HEK293 (cell line): Measurements from ENCODE around the gene KDSR.
A peak's percentile ranks its signal among the peaks of the same experiment; 100 is the strongest.

Source experiments
- OSR2 ChIP-seq: fragments of 450-650 bp; formaldehyde crosslinking; IDR thresholded peaks from 2 replicates; pipeline ENCODE4 v1.5.1; 2016; ENCODE audit warnings: missing biosample characterization, missing genetic modification characterization
- PRDM10 ChIP-seq: fragments of 450-650 bp; formaldehyde crosslinking; IDR thresholded peaks from 2 replicates; pipeline ENCODE4 v1.5.1; 2016; ENCODE audit warnings: missing biosample characterization, missing genetic modification characterization
- PRDM2 ChIP-seq: fragments of 450-650 bp; formaldehyde crosslinking; IDR thresholded peaks from 2 replicates; pipeline ENCODE4 v1.5.1; 2016; ENCODE audit warnings: missing biosample characterization, missing genetic modification characterization, borderline replicate concordance
- PRDM4 ChIP-seq: fragments of 450-650 bp; formaldehyde crosslinking; IDR thresholded peaks from 2 replicates; pipeline ENCODE4 v1.5.1; 2017; ENCODE audit warnings: missing biosample characterization, missing genetic modification characterization
- REPIN1 ChIP-seq: fragments of 450-650 bp; formaldehyde crosslinking; IDR thresholded peaks from 2 replicates; pipeline ENCODE4 v1.5.1; 2017; ENCODE audit warnings: missing biosample characterization, missing genetic modification characterization, low read depth
- SCRT1 ChIP-seq: fragments of 450-650 bp; formaldehyde crosslinking; IDR thresholded peaks from 2 replicates; pipeline ENCODE4 v1.5.1; 2016; ENCODE audit warnings: missing biosample characterization, missing genetic modification characterization, borderline replicate concordance
- SETDB1 ChIP-seq: IDR thresholded peaks from one replicate; pipeline ENCODE4 v1.6.1; 2017; ENCODE audit warnings: mild to moderate bottlenecking, low read length, moderate library complexity, mixed read lengths; ENCODE audit not compliant: insufficient read length
- TRIM28 ChIP-seq: IDR thresholded peaks from 2 replicates; pipeline ENCODE4 v1.6.1; 2011; ENCODE audit warnings: low read length, control low read depth, borderline replicate concordance
- WT1 ChIP-seq: fragments of 450-650 bp; formaldehyde crosslinking; IDR thresholded peaks from 2 replicates; pipeline ENCODE4 v1.5.1; 2016; ENCODE audit warnings: missing biosample characterization, missing genetic modification characterization
- ZBTB1 ChIP-seq: fragments of 450-650 bp; formaldehyde crosslinking; IDR thresholded peaks from 2 replicates; pipeline ENCODE4 v1.5.1; 2016; ENCODE audit warnings: missing biosample characterization, missing genetic modification characterization
- ZEB2 ChIP-seq: fragments of 450-650 bp; formaldehyde crosslinking; IDR thresholded peaks from 2 replicates; pipeline ENCODE4 v1.5.1; 2016; ENCODE audit warnings: missing biosample characterization, missing genetic modification characterization
- ZFHX2 ChIP-seq: fragments of 450-650 bp; formaldehyde crosslinking; conservative IDR thresholded peaks from 2 replicates; pipeline ENCODE4 v1.5.1; 2016; ENCODE audit warnings: missing biosample characterization, missing genetic modification characterization
- ZNF140 ChIP-seq: fragments of 450-650 bp; formaldehyde crosslinking; IDR thresholded peaks from 2 replicates; pipeline ENCODE4 v1.5.1; 2016; ENCODE audit warnings: missing biosample characterization, missing genetic modification characterization
- ZNF157 ChIP-seq: fragments of 450-650 bp; formaldehyde crosslinking; IDR thresholded peaks from 2 replicates; pipeline ENCODE4 v1.5.1; 2016; ENCODE audit warnings: missing biosample characterization, missing genetic modification characterization
- ZNF202 ChIP-seq: fragments of 450-650 bp; formaldehyde crosslinking; IDR thresholded peaks from 2 replicates; pipeline ENCODE4 v1.5.1; 2016; ENCODE audit warnings: missing biosample characterization, missing genetic modification characterization, borderline replicate concordance
- ZNF324 ChIP-seq: fragments of 450-650 bp; formaldehyde crosslinking; IDR thresholded peaks from 2 replicates; pipeline ENCODE4 v1.5.1; 2016; ENCODE audit warnings: missing biosample characterization, missing genetic modification characterization
- ZNF558 ChIP-seq: fragments of 450-650 bp; formaldehyde crosslinking; IDR thresholded peaks from 2 replicates; pipeline ENCODE4 v1.5.1; 2016; ENCODE audit warnings: missing biosample characterization, missing genetic modification characterization
- ZNF560 ChIP-seq: fragments of 450-650 bp; formaldehyde crosslinking; IDR thresholded peaks from 2 replicates; pipeline ENCODE4 v1.5.1; 2017; ENCODE audit warnings: missing biosample characterization, missing genetic modification characterization, borderline replicate concordance
- ZNF580 ChIP-seq: fragments of 450-650 bp; formaldehyde crosslinking; IDR thresholded peaks from 2 replicates; pipeline ENCODE4 v1.5.1; 2016; ENCODE audit warnings: missing biosample characterization, missing genetic modification characterization
- ZNF596 ChIP-seq: fragments of 450-650 bp; IDR thresholded peaks from 2 replicates; pipeline ENCODE4 v1.5.0; 2018; ENCODE audit warnings: missing biosample characterization, mild to moderate bottlenecking, missing genetic modification characterization, moderate library complexity
- ZNF645 ChIP-seq: fragments of 450-650 bp; formaldehyde crosslinking; IDR thresholded peaks from 2 replicates; pipeline ENCODE4; 2016; ENCODE audit warnings: missing biosample characterization, missing genetic modification characterization
- ZNF692 ChIP-seq: fragments of 450-650 bp; formaldehyde crosslinking; IDR thresholded peaks from 2 replicates; pipeline ENCODE4 v1.5.1; 2016; ENCODE audit warnings: missing biosample characterization, missing genetic modification characterization
- ZSCAN30 ChIP-seq: fragments of 450-650 bp; IDR thresholded peaks from 2 replicates; pipeline ENCODE4 v1.5.1; 2018; ENCODE audit warnings: missing biosample characterization, mild to moderate bottlenecking, missing genetic modification characterization, moderate library complexity

KDSR gene

GRCh38 chr18:63316612-63317555, 50.1 kb downstream of the KDSR start (continued):
- 0 out of 2 replicates have a peak, but pooled peaks have one; percentile 9 for TF ChIP-seq SCRT1
- TF ChIP-seq ZBTB1 (tag by site-specific recombination): peak; percentile 59; the same call in 1 of the 2 replicates
- TF ChIP-seq OSR2 (tag by site-specific recombination): peak; percentile 87
- no peak for TF ChIP-seq ZNF558 (tag by site-specific recombination)
- no peak for TF ChIP-seq ZNF645 (tag by site-specific recombination)
- TF ChIP-seq ZNF596 (tag by site-specific recombination): no peak
- no peak for TF ChIP-seq SETDB1
- TF ChIP-seq PRDM10: no peak
- TF ChIP-seq ZNF580 (tag by site-specific recombination): 0 out of 2 replicates have a peak, but pooled peaks have one; percentile 14
- TF ChIP-seq PRDM4 (tag by site-specific recombination): peak; percentile 46; the same call in 1 of the 2 replicates
- TF ChIP-seq ZNF202 (tag by site-specific recombination): no peak
- TF ChIP-seq ZSCAN30 (tag by site-specific recombination): peak; percentile 38; the same call in 1 of the 2 replicates
- no peak for TF ChIP-seq TRIM28
- 0 out of 2 replicates have a peak, but pooled peaks have one; percentile 57 for TF ChIP-seq ZEB2 (tag by site-specific recombination)
- no peak for TF ChIP-seq ZNF157 (tag by site-specific recombination)
- TF ChIP-seq ZNF140 (tag by site-specific recombination): no peak
- no peak for TF ChIP-seq REPIN1 (tag by site-specific recombination)
- TF ChIP-seq ZNF324: no peak
- TF ChIP-seq ZFHX2 (tag by site-specific recombination): 0 out of 2 replicates have a peak, but pooled peaks have one; percentile 23
- TF ChIP-seq ZNF560 (tag by site-specific recombination): no peak
- no peak for TF ChIP-seq PRDM2 (tag by site-specific recombination)
- TF ChIP-seq WT1: no peak
- no peak for TF ChIP-seq ZNF692 (tag by site-specific recombination)
